BLaER1 (cell line): ENCODE data around the gene ARHGAP26.

Source experiments
- H3K27ac ChIP-seq: shearing (Covaris generic); formaldehyde crosslinking; 2 replicates; pipeline ENCODE4 v1.8.1; 2022
- H3K27me3 ChIP-seq: shearing (Covaris generic); formaldehyde crosslinking; 2 replicates; pipeline ENCODE4 v1.8.1; 2022
- H3K36me3 ChIP-seq: shearing (Covaris generic); formaldehyde crosslinking; 2 replicates; pipeline ENCODE4 v1.8.1; 2022
- H3K4me1 ChIP-seq: shearing (Covaris generic); formaldehyde crosslinking; 2 replicates; pipeline ENCODE4 v1.8.1; 2022
- H3K4me2 ChIP-seq: shearing (Covaris generic); formaldehyde crosslinking; 2 replicates; pipeline ENCODE4 v1.8.1; 2022
- H3K4me3 ChIP-seq: shearing (Covaris generic); formaldehyde crosslinking; 2 replicates; pipeline ENCODE4 v1.8.1; 2022
- H3K9ac ChIP-seq: shearing (Covaris generic); formaldehyde crosslinking; 2 replicates; pipeline ENCODE4 v1.8.1; 2022
- H3K9me3 ChIP-seq: shearing (Covaris generic); formaldehyde crosslinking; 2 replicates; pipeline ENCODE4 v1.8.1; 2022
- H4K20me1 ChIP-seq: shearing (Covaris generic); formaldehyde crosslinking; 2 replicates; pipeline ENCODE4 v1.8.1; 2022
- Cebpa-rat ChIP-seq: shearing (Covaris generic); IDR thresholded peaks from 2 replicates; pipeline ENCODE4 v1.8.1; 2022

The ARHGAP26 gene

GRCh38 chr5:142820447-142820846, 50.3 kb downstream of the ARHGAP26 start:
- no peaks in the 10 kb centered on the region for H3K36me3 ChIP-seq
- no peaks in the 10 kb centered on the region for H3K27me3 ChIP-seq
- H3K27ac ChIP-seq, result no peak overlapping the region
- no peaks in the 10 kb centered on the region for H3K4me1 ChIP-seq
- no peak overlapping the region for H3K9ac ChIP-seq
- TF ChIP-seq Cebpa-rat, result no peak
- no peak overlapping the region for H3K4me2 ChIP-seq
- H3K9me3 ChIP-seq, result no peaks in the 10 kb centered on the region
- H4K20me1 ChIP-seq, result 0 out of 2 replicates have a peak, but pooled peaks cover 7% of the 10 kb centered on the region
- H3K4me3 ChIP-seq, result no peak overlapping the region

GRCh38 chr5:142821034-142821732, 51.0 kb downstream of the ARHGAP26 start:
- no peak overlapping the region for H3K4me2 ChIP-seq
- no peaks in the 10 kb centered on the region for H3K36me3 ChIP-seq
- no peak overlapping the region for H3K9ac ChIP-seq
- no peaks in the 10 kb centered on the region for H3K27me3 ChIP-seq
- TF ChIP-seq Cebpa-rat, result no peak
- 0 out of 2 replicates have a peak, but pooled peaks cover 8% of the 10 kb centered on the region for H4K20me1 ChIP-seq
- no peaks in the 10 kb centered on the region for H3K4me1 ChIP-seq
- H3K9me3 ChIP-seq, result no peaks in the 10 kb centered on the region
- H3K27ac ChIP-seq, result no peak overlapping the region
- H3K4me3 ChIP-seq, result no peak overlapping the region

GRCh38 chr5:142821733-142822487, 51.7 kb downstream of the ARHGAP26 start:
- no peak overlapping the region for H3K27ac ChIP-seq
- H3K4me2 ChIP-seq, result no peak overlapping the region

GRCh38 chr5:142823126-142823525, 52.9 kb downstream of the ARHGAP26 start:
- H3K9ac ChIP-seq, result no peak overlapping the region
- H4K20me1 ChIP-seq, result 0 out of 2 replicates have a peak, but pooled peaks cover 8% of the 10 kb centered on the region
- H3K27me3 ChIP-seq, result no peaks in the 10 kb centered on the region
- no peak overlapping the region for H3K27ac ChIP-seq
- no peak overlapping the region for H3K4me3 ChIP-seq
- no peaks in the 10 kb centered on the region for H3K9me3 ChIP-seq
- H3K4me1 ChIP-seq, result no peaks in the 10 kb centered on the region
- no peak for TF ChIP-seq Cebpa-rat
- H3K4me2 ChIP-seq, result no peak overlapping the region
- no peaks in the 10 kb centered on the region for H3K36me3 ChIP-seq

More at GRCh38 chr5:142821733-142822487, 51.7 kb downstream of the ARHGAP26 start:
- Histone ChIP-seq H3K27me3 (no peaks in the 10 kb centered on the region), H3K4me3 (no peak overlapping the region), H4K20me1 (0 out of 2 replicates have a peak, but pooled peaks cover 8% of the 10 kb centered on the region), H3K9me3 (no peaks in the 10 kb centered on the region), H3K36me3 (no peaks in the 10 kb centered on the region), H3K9ac (no peak overlapping the region), H3K4me1 (no peaks in the 10 kb centered on the region)
- TF ChIP-seq Cebpa-rat, result no peak

- TF ChIP-seq Cebpa-rat, result no peak
- no peaks in the 10 kb centered on the region for H3K27me3 ChIP-seq
- 0 out of 2 replicates have a peak, but pooled peaks cover 8% of the 10 kb centered on the region for H4K20me1 ChIP-seq
- H3K4me2 ChIP-seq, result no peak overlapping the region
- H3K36me3 ChIP-seq, result no peaks in the 10 kb centered on the region
- H3K27ac ChIP-seq, result no peak overlapping the region
- H3K9ac ChIP-seq, result no peak overlapping the region
- H3K4me3 ChIP-seq, result no peak overlapping the region
- H3K4me1 ChIP-seq, result no peaks in the 10 kb centered on the region
- no peaks in the 10 kb centered on the region for H3K9me3 ChIP-seq
These were observed 53.6 kb downstream of the ARHGAP26 start for GRCh38 chr5:142823806-142824205.

GRCh38 chr5:142824391-142824790, 54.2 kb downstream of the ARHGAP26 start:
- Histone ChIP-seq H3K4me3 (no peak overlapping the region), H3K9me3 (no peaks in the 10 kb centered on the region), H3K36me3 (no peaks in the 10 kb centered on the region), H3K4me2 (no peak overlapping the region), H3K27ac (no peak overlapping the region), H3K27me3 (no peaks in the 10 kb centered on the region), H4K20me1 (0 out of 2 replicates have a peak, but pooled peaks cover 8% of the 10 kb centered on the region), H3K4me1 (no peaks in the 10 kb centered on the region), H3K9ac (no peak overlapping the region)
- no peak for TF ChIP-seq Cebpa-rat

GRCh38 chr5:142825378-142826089, 55.4 kb downstream of the ARHGAP26 start:
- TF ChIP-seq Cebpa-rat, result no peak
- no peak overlapping the region for H3K4me3 ChIP-seq
- H4K20me1 ChIP-seq, result 0 out of 2 replicates have a peak, but pooled peaks cover 9% of the 10 kb centered on the region
- no peak overlapping the region for H3K4me2 ChIP-seq
- no peak overlapping the region for H3K27ac ChIP-seq
- no peaks in the 10 kb centered on the region for H3K4me1 ChIP-seq
- no peaks in the 10 kb centered on the region for H3K9me3 ChIP-seq
- H3K9ac ChIP-seq, result no peak overlapping the region
- H3K36me3 ChIP-seq, result no peaks in the 10 kb centered on the region
- H3K27me3 ChIP-seq, result no peaks in the 10 kb centered on the region

GRCh38 chr5:142826093-142826492, 55.9 kb downstream of the ARHGAP26 start:
- Histone ChIP-seq H4K20me1 (0 out of 2 replicates have a peak, but pooled peaks cover 14% of the 10 kb centered on the region), H3K4me1 (no peaks in the 10 kb centered on the region), H3K36me3 (no peaks in the 10 kb centered on the region), H3K9me3 (no peaks in the 10 kb centered on the region), H3K9ac (no peak overlapping the region), H3K27me3 (no peaks in the 10 kb centered on the region), H3K27ac (no peak overlapping the region), H3K4me2 (no peak overlapping the region), H3K4me3 (no peak overlapping the region)
- no peak for TF ChIP-seq Cebpa-rat

GRCh38 chr5:142826741-142827492, 56.7 kb downstream of the ARHGAP26 start:
- no peak overlapping the region for H3K27ac ChIP-seq

More at GRCh38 chr5:142826741-142827492, 56.7 kb downstream of the ARHGAP26 start:
- Histone ChIP-seq H3K4me2 (no peak overlapping the region), H3K4me3 (no peak overlapping the region), H3K27me3 (no peaks in the 10 kb centered on the region), H3K4me1 (no peaks in the 10 kb centered on the region), H3K9ac (no peak overlapping the region), H3K9me3 (no peaks in the 10 kb centered on the region), H3K36me3 (no peaks in the 10 kb centered on the region), H4K20me1 (0 out of 2 replicates have a peak, but pooled peaks cover 15% of the 10 kb centered on the region)
- no peak for TF ChIP-seq Cebpa-rat
